Chondrocyte (in vitro differentiated cells): ENCODE results near the gene ZNRD2. TPM values are rescaled to one million over a fixed set of nuclear protein-coding genes. Genes with fewer than 3 reads are reported as not detected.
A peak's percentile ranks its signal among the peaks of the same experiment; 100 is the strongest.
"Not testable (repeated sequence)": the region's sequence is repeated elsewhere in the genome, so short reads cannot be mapped to it uniquely, and the experiment has no call there.

Source experiments
- DNase-seq: peaks from one replicate; pipeline ENCODE4 v3.0.0; 2021; ENCODE audit warnings: mixed read lengths, low spot score
- H3K27ac Mint-ChIP-seq: one replicate; pipeline ENCODE4 v1.8.0; 2021; ENCODE audit warnings: mild to moderate bottlenecking, moderate library complexity, mixed read lengths; ENCODE audit not compliant: unreplicated experiment
- H3K27me3 Mint-ChIP-seq: 2 replicates; pipeline ENCODE4 v1.8.0; 2021; ENCODE audit warnings: low read depth, mixed read lengths
- H3K36me3 Mint-ChIP-seq: 2 replicates; pipeline ENCODE4 v1.8.0; 2021; ENCODE audit warnings: low read depth, mixed read lengths
- H3K4me1 Mint-ChIP-seq: 2 replicates; pipeline ENCODE4 v1.8.0; 2021; ENCODE audit warnings: low read depth, mild to moderate bottlenecking, mixed read lengths
- H3K4me3 Mint-ChIP-seq: one replicate; pipeline ENCODE4 v1.8.0; 2021; ENCODE audit warnings: mild to moderate bottlenecking, moderate library complexity, mixed read lengths; ENCODE audit not compliant: unreplicated experiment
- H3K9me3 Mint-ChIP-seq: 2 replicates; pipeline ENCODE4 v1.8.0; 2021; ENCODE audit warnings: low read depth, mixed read lengths
- long read RNA-seq: library from polyadenylated mRNA; stranded (forward); transcript quantifications from one replicate; pipeline ENCODE4 v2.0.0, GENCODE V29; 2021
- total RNA-seq: library from RNA; stranded (reverse); gene quantifications from 3 replicates; pipeline ENCODE4 v1.2.1, GENCODE V29; 2021
- TF ChIP-seq, protein P1 (sequence below): fragments of 200-600 bp; sonication (generic); IDR thresholded peaks from 2 replicates; pipeline ENCODE4 v1.5.0; 2021; ENCODE audit warnings: antibody characterized with exemption, mild to moderate bottlenecking, moderate library complexity

The ZNRD2 gene, protein sequence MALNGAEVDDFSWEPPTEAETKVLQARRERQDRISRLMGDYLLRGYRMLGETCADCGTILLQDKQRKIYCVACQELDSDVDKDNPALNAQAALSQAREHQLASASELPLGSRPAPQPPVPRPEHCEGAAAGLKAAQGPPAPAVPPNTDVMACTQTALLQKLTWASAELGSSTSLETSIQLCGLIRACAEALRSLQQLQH
- 26.4 to 32.1 TPM (median 28.1 TPM) in 3 replicates for total RNA-seq
- long read RNA-seq, transcript SSSCA1-201 (4 exons, 698 nt): major isoform, 25 of 48 reads
- long read RNA-seq, partial matches to known transcripts: 2 of 48 reads
- long read RNA-seq, other reads (novel, unspliced or antisense): 18 of 48 reads

DNA sequence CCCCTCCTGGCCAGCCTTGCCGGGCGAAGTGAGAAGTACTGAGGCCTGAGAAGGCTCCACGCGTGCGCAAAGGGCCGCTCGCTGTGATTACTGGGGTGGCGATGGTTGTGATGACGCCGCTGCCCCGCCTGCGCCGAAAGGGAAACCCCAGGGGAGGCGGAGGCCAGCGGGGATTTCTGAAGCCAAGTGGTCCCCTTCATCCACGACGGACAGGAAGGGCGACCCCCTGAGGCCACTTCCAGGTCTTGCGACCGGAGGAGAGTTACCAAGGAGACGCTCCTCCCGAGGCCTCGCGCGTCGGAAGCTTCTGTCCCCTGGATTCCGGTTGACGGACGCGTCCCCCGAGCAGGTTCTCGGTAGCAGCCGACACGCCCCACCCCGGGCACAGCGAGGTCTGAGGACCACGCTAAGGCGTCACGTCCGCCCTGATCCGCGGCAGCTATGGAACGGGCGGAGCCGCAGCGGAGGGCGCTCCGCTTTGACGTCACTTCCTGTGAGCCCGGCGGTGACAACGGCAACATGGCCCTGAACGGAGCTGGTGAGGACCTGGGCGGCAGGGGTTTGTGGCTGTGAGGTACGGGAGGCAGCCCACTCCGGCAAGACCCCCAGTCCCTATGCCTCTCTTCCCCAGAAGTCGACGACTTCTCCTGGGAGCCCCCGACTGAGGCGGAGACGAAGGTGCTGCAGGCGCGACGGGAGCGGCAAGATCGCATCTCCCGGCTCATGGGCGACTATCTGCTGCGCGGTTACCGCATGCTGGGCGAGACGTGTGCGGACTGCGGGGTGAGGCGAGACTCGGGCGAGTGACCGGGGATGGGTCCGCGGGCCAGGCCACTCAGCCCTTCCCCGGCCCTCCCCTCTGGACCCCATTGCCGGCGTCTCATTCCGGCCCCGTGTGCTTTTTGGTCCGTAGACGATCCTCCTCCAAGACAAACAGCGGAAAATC, at the start of gene ZNRD2:
Gene ZNRD2, plus strand, starts transcription at position 505 of the 946 bp plus-strand sequence. Its CDS starts 15 bp downstream, at position 520.
- H3K4me1 Mint-ChIP-seq: peaks cover 71% of the 10 kb centered on the region
- H3K9me3 Mint-ChIP-seq: no peaks in the 10 kb centered on the region
- H3K4me3 Mint-ChIP-seq: peak within 1 kb of the TSS; percentile 99
- peak; percentile 100 for DNase-seq
- TF ChIP-seq, protein P1, sequence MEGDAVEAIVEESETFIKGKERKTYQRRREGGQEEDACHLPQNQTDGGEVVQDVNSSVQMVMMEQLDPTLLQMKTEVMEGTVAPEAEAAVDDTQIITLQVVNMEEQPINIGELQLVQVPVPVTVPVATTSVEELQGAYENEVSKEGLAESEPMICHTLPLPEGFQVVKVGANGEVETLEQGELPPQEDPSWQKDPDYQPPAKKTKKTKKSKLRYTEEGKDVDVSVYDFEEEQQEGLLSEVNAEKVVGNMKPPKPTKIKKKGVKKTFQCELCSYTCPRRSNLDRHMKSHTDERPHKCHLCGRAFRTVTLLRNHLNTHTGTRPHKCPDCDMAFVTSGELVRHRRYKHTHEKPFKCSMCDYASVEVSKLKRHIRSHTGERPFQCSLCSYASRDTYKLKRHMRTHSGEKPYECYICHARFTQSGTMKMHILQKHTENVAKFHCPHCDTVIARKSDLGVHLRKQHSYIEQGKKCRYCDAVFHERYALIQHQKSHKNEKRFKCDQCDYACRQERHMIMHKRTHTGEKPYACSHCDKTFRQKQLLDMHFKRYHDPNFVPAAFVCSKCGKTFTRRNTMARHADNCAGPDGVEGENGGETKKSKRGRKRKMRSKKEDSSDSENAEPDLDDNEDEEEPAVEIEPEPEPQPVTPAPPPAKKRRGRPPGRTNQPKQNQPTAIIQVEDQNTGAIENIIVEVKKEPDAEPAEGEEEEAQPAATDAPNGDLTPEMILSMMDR: peak; percentile 81
- H3K27ac Mint-ChIP-seq: peak within 1 kb of the TSS; percentile 100
- peaks cover 7% of the 10 kb centered on the region for H3K36me3 Mint-ChIP-seq
- no peaks in the 10 kb centered on the region for H3K27me3 Mint-ChIP-seq

DNA sequence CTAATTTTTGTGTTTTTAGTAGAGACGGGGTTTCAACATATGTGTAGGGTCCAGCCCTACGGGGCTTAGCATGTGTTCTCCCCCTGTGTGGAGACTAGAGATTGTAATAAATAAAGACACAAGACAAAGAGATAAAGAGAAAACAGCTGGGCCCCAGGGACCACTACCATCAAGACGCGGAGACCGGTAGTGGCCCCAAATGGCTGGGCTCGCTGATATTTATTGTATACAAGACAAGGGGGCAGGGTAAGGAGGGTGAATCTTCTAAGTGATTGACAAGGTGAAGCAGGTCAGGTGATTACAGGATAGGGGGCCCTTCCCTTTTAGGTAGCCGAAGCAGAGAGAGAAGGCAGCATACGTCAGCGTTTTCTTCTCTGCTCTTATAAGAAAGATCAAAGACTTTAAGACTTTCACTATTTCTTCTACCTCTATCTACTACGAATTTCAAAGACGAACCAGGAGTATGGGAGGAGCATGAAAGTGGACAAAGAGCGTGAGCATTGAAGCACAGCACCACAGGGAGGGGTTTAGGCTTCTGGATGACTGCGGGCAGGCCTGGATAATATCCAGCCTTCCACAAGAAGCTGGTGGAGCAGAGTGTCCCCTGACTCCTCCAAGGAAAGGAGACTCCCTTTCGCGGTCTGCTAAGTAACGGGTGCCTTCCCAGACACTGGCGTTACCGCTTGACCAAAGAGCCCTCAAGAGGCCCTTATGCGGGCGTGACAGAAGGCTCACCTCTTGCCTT, 48.3 kb upstream of the ZNRD2 start:
- H3K4me3 Mint-ChIP-seq, H3K36me3 Mint-ChIP-seq, H3K27me3 Mint-ChIP-seq, H3K9me3 Mint-ChIP-seq: not testable (repeated sequence)
- Mint-ChIP-seq H3K4me1 (peaks cover 32% of the 10 kb centered on the region), H3K27ac (peak overlapping the region; percentile 12)
- DNase-seq: peak; percentile 27

DNA sequence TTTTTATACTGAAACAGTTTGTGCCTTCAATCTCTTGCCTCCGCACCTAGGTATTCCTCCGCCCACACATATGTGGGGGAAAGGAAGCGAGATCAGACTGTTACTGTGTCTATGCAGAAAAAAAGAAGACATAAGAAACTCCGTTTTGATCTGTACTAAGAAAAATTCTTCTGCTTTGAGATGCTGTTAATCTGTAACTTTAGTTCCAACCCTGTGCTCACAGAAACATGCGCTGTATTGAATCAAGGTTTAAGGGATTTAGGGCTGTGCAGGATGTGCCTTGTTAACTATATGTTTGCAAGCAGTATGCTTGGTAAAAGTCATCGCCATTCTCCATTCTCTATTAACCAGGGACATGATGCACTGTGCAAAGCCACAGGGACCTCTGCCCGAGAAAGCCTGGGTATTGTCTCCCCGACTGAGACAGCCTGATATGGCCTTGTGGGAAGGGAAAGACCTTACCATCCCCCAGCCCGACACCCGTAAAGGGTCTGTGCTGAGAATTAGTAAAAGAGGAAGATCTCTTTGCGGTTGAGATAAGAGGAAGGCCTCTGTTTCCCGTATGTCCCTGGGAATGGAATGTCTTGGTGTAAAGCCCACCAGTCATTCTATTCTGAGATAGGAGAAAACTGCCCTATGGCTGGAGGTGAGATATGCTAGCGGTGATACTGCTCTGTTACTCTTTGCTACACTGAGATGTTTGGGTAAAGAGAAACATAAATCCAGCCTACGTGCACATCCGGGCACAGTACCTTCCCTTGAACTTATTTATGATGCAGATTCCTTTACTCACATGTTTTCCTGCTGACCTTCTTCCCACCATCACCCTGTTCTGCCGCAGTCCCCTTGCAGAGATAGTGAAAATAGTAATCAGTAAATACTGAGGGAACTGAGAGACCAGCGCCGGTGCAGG, 47.3 kb upstream of the ZNRD2 start:
- H3K4me3 Mint-ChIP-seq, H3K9me3 Mint-ChIP-seq, H3K27ac Mint-ChIP-seq, DNase-seq, H3K27me3 Mint-ChIP-seq, H3K36me3 Mint-ChIP-seq: not testable (repeated sequence)
- peaks cover 38% of the 10 kb centered on the region for H3K4me1 Mint-ChIP-seq

DNA sequence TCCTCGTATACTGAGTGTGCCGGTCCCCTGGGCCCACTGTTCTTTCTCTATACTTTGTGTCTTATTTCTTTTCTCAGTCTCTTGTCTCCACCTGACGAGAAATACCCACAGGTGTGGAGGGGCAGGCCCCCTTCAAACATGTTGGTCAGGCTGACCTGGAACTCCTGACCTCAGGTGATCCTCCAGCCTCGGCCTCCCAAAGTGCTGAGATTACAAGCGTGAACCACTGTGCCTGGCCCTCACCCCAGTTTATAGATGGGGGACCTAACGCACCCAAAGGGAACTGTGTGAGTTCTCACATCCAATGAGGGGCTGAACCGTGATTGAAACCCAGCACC, 46.7 kb upstream of the ZNRD2 start:
- H3K9me3 Mint-ChIP-seq, H3K4me3 Mint-ChIP-seq, H3K36me3 Mint-ChIP-seq, H3K27ac Mint-ChIP-seq, H3K27me3 Mint-ChIP-seq: not testable (repeated sequence)
- peaks cover 38% of the 10 kb centered on the region for H3K4me1 Mint-ChIP-seq
- peak; percentile 54 for DNase-seq

DNA sequence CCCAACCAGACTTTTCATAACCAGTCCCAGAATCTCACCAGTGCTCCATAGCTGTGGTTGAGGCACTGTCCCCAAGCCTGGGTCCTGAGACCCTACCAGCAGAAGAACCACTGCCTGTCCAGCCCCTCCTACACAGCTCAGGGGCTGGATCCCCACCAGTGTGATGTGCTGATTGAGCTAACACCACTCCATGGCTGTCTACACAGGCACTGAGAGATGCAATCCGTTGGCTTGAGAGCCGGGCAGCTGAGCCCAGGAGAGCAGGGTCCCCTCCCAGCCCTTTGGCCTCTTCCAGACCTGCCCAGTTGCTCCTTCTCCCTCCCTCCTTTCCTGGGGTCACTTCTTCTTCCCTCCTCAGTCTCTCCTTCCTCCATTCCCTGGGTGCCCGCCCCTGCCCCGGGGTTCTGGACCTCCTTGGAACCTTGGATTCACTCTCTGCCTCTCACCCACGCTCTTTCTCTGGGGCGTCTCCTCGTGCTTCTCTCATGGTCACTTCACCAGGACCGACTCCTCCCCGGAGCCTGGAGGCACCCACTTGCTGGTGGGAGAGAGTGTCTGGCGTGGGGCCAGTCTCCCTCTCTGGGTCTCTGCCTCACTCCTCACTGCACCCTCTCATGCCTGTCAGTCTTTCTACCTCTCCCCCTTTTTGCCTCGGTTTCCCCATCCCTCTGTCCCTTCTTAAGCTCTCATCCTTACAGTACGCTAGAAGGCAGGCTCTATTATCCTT, 46.1 kb upstream of the ZNRD2 start:
- no peaks in the 10 kb centered on the region for H3K9me3 Mint-ChIP-seq
- H3K4me1 Mint-ChIP-seq: peaks cover 42% of the 10 kb centered on the region
- H3K27ac Mint-ChIP-seq: peak overlapping the region; percentile 36

More for the DNA sequence above, 46.1 kb upstream of the ZNRD2 start:
- Mint-ChIP-seq H3K4me3 (peak overlapping the region; percentile 54), H3K36me3 (peaks cover 10% of the 10 kb centered on the region), H3K27me3 (no peaks in the 10 kb centered on the region)
- peak; percentile 85 for DNase-seq
- TF ChIP-seq, protein P1: no peak
